Endodermal cell (in vitro differentiated cells): ENCODE data around the gene SLC25A22. TPM values are rescaled to one million over a fixed set of nuclear protein-coding genes. Genes with fewer than 3 reads are reported as not detected.

ENCODE experiments used
- DNase-seq: peaks from one replicate; pipeline ENCODE4 v3.0.0-alpha.2; 2017
- H3K27ac ChIP-seq: 2 replicates; pipeline ENCODE4 v1.5.1; 2013; ENCODE audit warnings: mild to moderate bottlenecking, low read depth, low read length, moderate library complexity
- H3K27me3 ChIP-seq: 2 replicates; pipeline ENCODE4 v1.6.1; 2013; ENCODE audit warnings: mild to moderate bottlenecking, low read length, moderate library complexity; ENCODE audit not compliant: insufficient read depth, control insufficient read depth, poor library complexity, severe bottlenecking
- H3K36me3 ChIP-seq: 2 replicates; pipeline ENCODE4 v1.7.0; 2013; ENCODE audit warnings: mild to moderate bottlenecking, low read length, moderate library complexity; ENCODE audit not compliant: control insufficient read depth, insufficient read depth
- H3K4me1 ChIP-seq: one replicate; pipeline ENCODE4 v1.7.0; 2013; ENCODE audit warnings: low read length; ENCODE audit not compliant: control insufficient read depth, insufficient read depth
- H3K4me3 ChIP-seq: 2 replicates; pipeline ENCODE4 v1.5.1; 2013; ENCODE audit warnings: mild to moderate bottlenecking, low read length, moderate library complexity
- H3K9ac ChIP-seq: 2 replicates; pipeline ENCODE4 v1.6.1; 2013; ENCODE audit warnings: mild to moderate bottlenecking, low read length, moderate library complexity; ENCODE audit not compliant: poor library complexity, severe bottlenecking; ENCODE audit errors: extremely low read depth
- H3K9me3 ChIP-seq: 2 replicates; pipeline ENCODE4 v1.6.1; 2013; ENCODE audit warnings: mild to moderate bottlenecking, low read length, moderate library complexity; ENCODE audit not compliant: control insufficient read depth
- H3K27ac Mint-ChIP-seq: 2 replicates; pipeline ENCODE4 v1.8.0; 2020; ENCODE audit warnings: mixed read lengths
- H3K27me3 Mint-ChIP-seq: 2 replicates; pipeline ENCODE4 v1.8.0; 2021; ENCODE audit warnings: mild to moderate bottlenecking, mixed read lengths; ENCODE audit not compliant: insufficient read depth
- H3K36me3 Mint-ChIP-seq: 2 replicates; pipeline ENCODE4 v1.8.0; 2020; ENCODE audit warnings: low read depth, mixed read lengths
- H3K4me1 Mint-ChIP-seq: 2 replicates; pipeline ENCODE4 v1.8.0; 2020; ENCODE audit warnings: mixed read lengths
- H3K4me3 Mint-ChIP-seq: 2 replicates; pipeline ENCODE4 v1.8.0; 2020; ENCODE audit warnings: mild to moderate bottlenecking, moderate library complexity, mixed read lengths
- H3K9me3 Mint-ChIP-seq: 2 replicates; pipeline ENCODE4 v1.8.0; 2020; ENCODE audit warnings: mild to moderate bottlenecking, mixed read lengths
- CTCF ChIP-seq: fragments of 200-600 bp; sonication (generic); conservative IDR thresholded peaks from 2 replicates; pipeline ENCODE4 v1.5.0; 2021; ENCODE audit warnings: antibody characterized with exemption, mild to moderate bottlenecking
- WGBS, 2 experiments: methylation state at CpG; one replicate each; pipeline versions ENCODE4 v1.1.5 to v1.1.7; 2013; ENCODE audit warnings: missing lambda C conversion rate in 2 of 2, mixed read lengths in 1 of 2; ENCODE audit not compliant: insufficient coverage in 1 of 2, insufficient read length in 1 of 2; 5-methylcytosine and 5-hydroxymethylcytosine counted together
- total RNA-seq, 2 donors: library from RNA; stranded (reverse); fragmentation: NEBNext Ultra II Directional in 1 of 2; extraction: Animal tissue kit (Norgen Biotek cat#: 25700) in 1 of 2; gene quantifications; 2 replicates in 1 of 2; 3 replicates in 1 of 2; pipeline ENCODE4 v1.2.1, GENCODE V29; 2021

The SLC25A22 gene
- total RNA-seq, 2 donors from 2014 or later, result 46.5 to 56.2 TPM

- Histone ChIP-seq H3K27me3 (peaks cover 10% of the 10 kb centered on the region), H3K9me3 (no peaks in the 10 kb centered on the region), H3K9ac (no peak overlapping the region), H3K4me3 (no peak overlapping the region), H3K27ac (no peak overlapping the region), H3K4me1 (peaks cover 11% of the 10 kb centered on the region), H3K36me3 (peaks cover 48% of the 10 kb centered on the region)
- no peak for DNase-seq
- no peak for TF ChIP-seq CTCF
- Mint-ChIP-seq H3K27me3 (peaks cover 12% of the 10 kb centered on the region), H3K36me3 (peaks cover 32% of the 10 kb centered on the region), H3K4me3 (no peak overlapping the region), H3K9me3 (no peaks in the 10 kb centered on the region), H3K27ac (no peak overlapping the region), H3K4me1 (peaks cover 17% of the 10 kb centered on the region)
- 90 to 95% methylated on average over 9 to 14 of the region's 14 CpGs for WGBS, 2 experiments
Measured at GRCh38 chr11:836274-836673, 38.2 kb upstream of the SLC25A22 start.

- no peak for DNase-seq
- TF ChIP-seq CTCF, result no peak
- Mint-ChIP-seq H3K4me3 (peak overlapping the region; percentile 59), H3K36me3 (peaks cover 26% of the 10 kb centered on the region), H3K9me3 (no peaks in the 10 kb centered on the region), H3K4me1 (peaks cover 8% of the 10 kb centered on the region), H3K27me3 (peaks cover 25% of the 10 kb centered on the region), H3K27ac (no peak overlapping the region)
- Histone ChIP-seq H3K9ac (no peak overlapping the region), H3K4me3 (peak overlapping the region; percentile 86), H3K36me3 (peaks cover 31% of the 10 kb centered on the region), H3K27ac (no peak overlapping the region), H3K9me3 (no peaks in the 10 kb centered on the region), H3K4me1 (peaks cover 13% of the 10 kb centered on the region), H3K27me3 (peaks cover 24% of the 10 kb centered on the region)
- WGBS, 2 experiments, result 80 to 90% methylated on average over 17 to 31 of the region's 31 CpGs
Measured at GRCh38 chr11:834371-835316, 36.6 kb upstream of the SLC25A22 start.

GRCh38 chr11:833849-834311 is 35.8 kb upstream of the SLC25A22 start:
- H3K27me3 Mint-ChIP-seq, result peaks cover 33% of the 10 kb centered on the region
- H3K27ac ChIP-seq, result no peak overlapping the region
- H3K36me3 ChIP-seq, result peaks cover 24% of the 10 kb centered on the region

More at GRCh38 chr11:833849-834311, 35.8 kb upstream of the SLC25A22 start:
- Mint-ChIP-seq H3K36me3 (peaks cover 21% of the 10 kb centered on the region), H3K27ac (peak overlapping the region; percentile 39), H3K4me3 (peak overlapping the region; percentile 59), H3K9me3 (no peaks in the 10 kb centered on the region), H3K4me1 (peaks cover 12% of the 10 kb centered on the region)
- WGBS, 2 experiments, result 70 to 84% methylated on average over 4 to 9 of the region's 9 CpGs
- Histone ChIP-seq H3K4me3 (peak overlapping the region; percentile 86), H3K4me1 (peaks cover 20% of the 10 kb centered on the region), H3K9ac (peak overlapping the region; percentile 68), H3K27me3 (peaks cover 32% of the 10 kb centered on the region), H3K9me3 (no peaks in the 10 kb centered on the region)
- no peak for TF ChIP-seq CTCF
- no peak for DNase-seq
